HG02973 (cell line): ENCODE data around the gene ASPSCR1.

Source experiments
- ATAC-seq: cut with Tn5 transposase; IDR thresholded peaks from one replicate; pipeline ENCODE4 v1.9.1; 2021; ENCODE audit warnings: moderate library complexity; ENCODE audit not compliant: unreplicated experiment

The ASPSCR1 gene

GRCh38 chr17:82062984-82063368 is 85.5 kb downstream of the ASPSCR1 start:
- ATAC-seq: no peak

- no peak for ATAC-seq
These were observed 86.3 kb downstream of the ASPSCR1 start for GRCh38 chr17:82063424-82064415.

GRCh38 chr17:82064433-82065192 is 87.2 kb downstream of the ASPSCR1 start:
- ATAC-seq: no peak

- no peak for ATAC-seq
These were observed 87.8 kb downstream of the ASPSCR1 start for GRCh38 chr17:82065193-82065637.

- no peak for ATAC-seq
These were observed 88.3 kb downstream of the ASPSCR1 start, which contains the start of gene DUS1L for GRCh38 chr17:82065638-82066303. Gene DUS1L, minus strand, starts transcription at chr17:82065804. Its CDS starts 745 bp downstream, at chr17:82065059.
